ENCODE data around the gene GRM8.

DNA sequence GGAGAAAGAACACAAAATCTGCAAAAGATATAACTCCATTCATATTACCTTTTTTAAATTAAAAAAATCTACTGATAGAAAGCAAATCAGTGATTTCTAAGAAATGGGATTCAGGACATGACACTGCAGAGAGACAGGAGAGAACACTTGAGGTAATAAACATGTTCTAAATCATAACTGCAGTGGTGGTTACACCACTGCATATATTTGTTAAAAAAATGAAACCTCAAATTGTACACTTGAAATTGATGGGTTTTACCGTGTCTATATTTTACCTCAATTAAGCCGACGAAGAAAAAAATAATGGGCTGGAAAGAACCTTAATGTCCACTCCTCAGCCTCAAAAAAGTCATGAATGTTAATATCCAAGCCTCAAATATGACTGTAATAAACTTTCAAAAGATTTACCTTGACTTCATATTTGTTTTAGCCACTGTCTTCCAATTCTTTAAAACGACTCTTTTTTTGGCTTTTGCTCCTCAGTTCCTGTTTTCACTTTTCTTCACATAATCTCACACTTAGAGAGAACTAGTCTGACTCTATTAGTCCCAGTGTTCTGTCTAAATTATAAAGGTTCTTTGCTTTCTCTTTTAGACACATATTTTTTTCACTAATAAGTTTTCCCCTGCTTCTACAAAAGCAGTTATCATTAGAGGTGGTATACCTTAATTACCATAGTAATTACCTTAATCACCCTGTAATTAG lies 502.4 kb downstream of the GRM8 start:
- TF ChIP-seq, protein P1, sequence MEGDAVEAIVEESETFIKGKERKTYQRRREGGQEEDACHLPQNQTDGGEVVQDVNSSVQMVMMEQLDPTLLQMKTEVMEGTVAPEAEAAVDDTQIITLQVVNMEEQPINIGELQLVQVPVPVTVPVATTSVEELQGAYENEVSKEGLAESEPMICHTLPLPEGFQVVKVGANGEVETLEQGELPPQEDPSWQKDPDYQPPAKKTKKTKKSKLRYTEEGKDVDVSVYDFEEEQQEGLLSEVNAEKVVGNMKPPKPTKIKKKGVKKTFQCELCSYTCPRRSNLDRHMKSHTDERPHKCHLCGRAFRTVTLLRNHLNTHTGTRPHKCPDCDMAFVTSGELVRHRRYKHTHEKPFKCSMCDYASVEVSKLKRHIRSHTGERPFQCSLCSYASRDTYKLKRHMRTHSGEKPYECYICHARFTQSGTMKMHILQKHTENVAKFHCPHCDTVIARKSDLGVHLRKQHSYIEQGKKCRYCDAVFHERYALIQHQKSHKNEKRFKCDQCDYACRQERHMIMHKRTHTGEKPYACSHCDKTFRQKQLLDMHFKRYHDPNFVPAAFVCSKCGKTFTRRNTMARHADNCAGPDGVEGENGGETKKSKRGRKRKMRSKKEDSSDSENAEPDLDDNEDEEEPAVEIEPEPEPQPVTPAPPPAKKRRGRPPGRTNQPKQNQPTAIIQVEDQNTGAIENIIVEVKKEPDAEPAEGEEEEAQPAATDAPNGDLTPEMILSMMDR (IDR thresholded peaks at IDR 0.05), result no peak
- TF ChIP-seq POLR2AphosphoS5 (IDR thresholded peaks at IDR 0.05), result no peak
- TF ChIP-seq POLR2A (IDR thresholded peaks at IDR 0.05; ENCODE audit: low read depth), result no peak
- no peak for TF ChIP-seq EP300 (IDR thresholded peaks at IDR 0.05)
